HepG2 (cell line): Measurements from ENCODE around the gene NEUROD4. TPM values are rescaled to one million over a fixed set of nuclear protein-coding genes. Genes with fewer than 3 reads are reported as not detected.

Source experiments
- ATAC-seq: fragments of 200-7000 bp; cut with Tn5 transposase; 3 replicates; pipeline ENCODE4 v1.9.1; 2020; ENCODE audit warnings: mild to moderate bottlenecking, moderate library complexity
- BruUV-seq: library from RNA; stranded (reverse); fragments of 400-500 nt; replicated peaks from 2 replicates; lab custom pipeline; 2021; lab: Mats Ljungman, UMichigan
- CTCF ChIA-PET: fragments of 300-600 bp; formaldehyde crosslinking; extraction: SDS; loops from one replicate; lab custom pipeline; 2021; ENCODE audit warnings: low total read pairs, inconsistent platforms, low intra/inter-chr PET ratio; lab: Yijun Ruan, JAX
- POLR2A ChIA-PET: fragments of 350-600 bp; sonication (Branson Sonifier 250); formaldehyde crosslinking; loops from one replicate; lab custom pipeline; 2020; ENCODE audit warnings: antibody characterized with exemption, inconsistent platforms; lab: Yijun Ruan, JAX
- DNase-seq: peaks from one replicate; pipeline ENCODE4 v3.0.0-alpha.2; 2015; ENCODE audit warnings: low spot score
- FAIRE-seq: peaks from 3 replicates; lab custom pipeline; 2011; peaks lifted over from hg19 to GRCh38; lab: Jason Lieb, UNC
- H2AFZ ChIP-seq: one replicate; pipeline ENCODE4 v1.6.1; 2011; ENCODE audit warnings: low read length, inconsistent platforms
- H3K27ac ChIP-seq: fragments of 300-600 bp; 3 replicates; pipeline ENCODE4 v1.8.0; 2011; ENCODE audit warnings: mixed run types, mild to moderate bottlenecking, mixed read lengths, low read length, inconsistent platforms; ENCODE audit not compliant: insufficient read depth; ENCODE audit errors: extremely low read length
- H3K27me3 ChIP-seq, 2 experiments: fragments of 200-600 bp in 1 of 2; 2 replicates in 1 of 2; 3 replicates in 1 of 2; pipeline versions ENCODE4 v1.6.0 to v1.8.0; 2011; ENCODE audit warnings: low read length in 2 of 2, mild to moderate bottlenecking in 2 of 2, moderate library complexity in 2 of 2, inconsistent platforms in 1 of 2; ENCODE audit not compliant: insufficient read depth in 2 of 2, control insufficient read depth in 1 of 2
- H3K36me3 ChIP-seq, 2 experiments: fragments of 200-600 bp in 1 of 2; replicated peaks in 1 of 2; 2 replicates in 1 of 2; 3 replicates in 1 of 2; pipeline versions ENCODE4 v1.5.1 to v1.8.0; 2011; ENCODE audit warnings: low read length in 2 of 2, inconsistent platforms in 1 of 2; ENCODE audit not compliant: insufficient read depth in 2 of 2, control insufficient read depth in 1 of 2
- H3K4me1 ChIP-seq: 2 replicates; pipeline ENCODE4 v1.5.1; 2012; ENCODE audit warnings: low read length, inconsistent platforms; ENCODE audit not compliant: insufficient read depth
- H3K4me2 ChIP-seq: 2 replicates; pipeline ENCODE4 v1.6.0; 2011; ENCODE audit warnings: low read depth, low read length, inconsistent platforms
- H3K4me3 ChIP-seq, 3 experiments: fragments of 200-600 bp in 1 of 3; sonication (generic), shearing (Covaris generic) in 1 of 3; replicated peaks in 1 of 3; 2 replicates each; pipeline ENCODE4 v1.5.1; 2011 to 2016; ENCODE audit warnings: low read length in 3 of 3, inconsistent platforms in 2 of 3, low read depth in 2 of 3, mild to moderate bottlenecking in 2 of 3, control low read depth in 1 of 3, mixed read lengths in 1 of 3; ENCODE audit not compliant: insufficient read depth in 1 of 3
- H3K79me2 ChIP-seq: one replicate; pipeline ENCODE4 v1.6.1; 2011; ENCODE audit warnings: low read length, inconsistent platforms; ENCODE audit not compliant: insufficient read depth
- H3K9ac ChIP-seq: 2 replicates; pipeline ENCODE4 v1.6.0; 2011; ENCODE audit warnings: mild to moderate bottlenecking, low read depth, low read length, inconsistent platforms; ENCODE audit not compliant: insufficient read depth
- H3K9me3 ChIP-seq: 2 replicates; pipeline ENCODE4 v1.5.1; 2012; ENCODE audit warnings: mild to moderate bottlenecking, low read length
- H4K20me1 ChIP-seq: 2 replicates; pipeline ENCODE4 v1.6.0; 2011; ENCODE audit warnings: inconsistent platforms, mild to moderate bottlenecking, low read length, moderate library complexity; ENCODE audit not compliant: insufficient read depth
- IRF9 ChIP-seq: sonication (generic); formaldehyde crosslinking; IDR thresholded peaks from 2 replicates; pipeline ENCODE4 v1.8.0; 2022; ENCODE audit warnings: missing genetic modification reagents, mild to moderate bottlenecking, borderline replicate concordance
- NKX3-1 ChIP-seq: sonication (generic); formaldehyde crosslinking; IDR thresholded peaks from 2 replicates; pipeline ENCODE4 v1.5.0; 2020; ENCODE audit warnings: missing genetic modification reagents
- ONECUT2 ChIP-seq: sonication (generic); formaldehyde crosslinking; IDR thresholded peaks from 2 replicates; pipeline ENCODE4 v1.4.0; 2020; ENCODE audit warnings: missing genetic modification reagents
- POLR2G ChIP-seq: fragments of 200-400 bp; formaldehyde crosslinking; IDR thresholded peaks from 2 replicates; pipeline ENCODE4 v1.6.1; 2018; ENCODE audit warnings: mild to moderate bottlenecking, low read depth, low read length, moderate library complexity
- SAFB2 ChIP-seq: sonication (generic); formaldehyde crosslinking; IDR thresholded peaks from 2 replicates; pipeline ENCODE4 v1.5.1; 2020; ENCODE audit warnings: missing genetic modification reagents, low read depth, mild to moderate bottlenecking, borderline replicate concordance
- SALL1 ChIP-seq: sonication (generic); formaldehyde crosslinking; IDR thresholded peaks from 2 replicates; pipeline ENCODE4 v1.8.0; 2022; ENCODE audit warnings: mild to moderate bottlenecking, missing genetic modification reagents
- ZNF670 ChIP-seq: sonication (generic); formaldehyde crosslinking; IDR thresholded peaks from 2 replicates; pipeline ENCODE4 v1.8.0; 2022; ENCODE audit warnings: mild to moderate bottlenecking, missing genetic modification reagents, borderline replicate concordance
- WGBS: methylation state at CpG from one replicate; pipeline ENCODE4 v1.1.6; 2017; ENCODE audit warnings: low lambda C conversion rate; 5-methylcytosine and 5-hydroxymethylcytosine counted together
- in situ Hi-C: cut with HindIII; loops from 2 replicates; pipeline ENCODE4 v1.10.0; 2017; ENCODE audit warnings: low pct_unique_long_range_greater_than_20kb; ENCODE audit not compliant: extremely low pct_ligation_motif_present
- intact Hi-C: fragments of 100-400 bp; cut with micrococcal nuclease; formaldehyde crosslinking; loops from one replicate; pipeline ENCODE4 v1.10.0; 2022; ENCODE audit not compliant: unreplicated experiment
- polyA plus RNA-seq, 8 experiments: library from polyadenylated mRNA; depleted of rRNA in 3 of 8; stranded (reverse) in 7 of 8; unstranded in 1 of 8; fragments of >200 nt; fragmentation: Illumina TruSeq in 4 of 8; extraction: Trizol in 4 of 8; gene quantifications; 2 replicates each; pipeline versions ENCODE4 v1.2.1 to v1.2.3, GENCODE V29; 2011 to 2016; ENCODE audit warnings: low read depth in 4 of 8, missing spikeins in 1 of 8, mixed read lengths in 1 of 8; ENCODE audit not compliant: insufficient read depth in 1 of 8
- total RNA-seq, 5 experiments: library from RNA; depleted of rRNA; stranded (reverse); fragments of >200 nt; fragmentation: Illumina TruSeq; extraction: Trizol; gene quantifications; 2 replicates each; pipeline ENCODE4 v1.2.3, GENCODE V29; 2016; ENCODE audit warnings: low read depth in 1 of 5

The NEUROD4 gene
- total and polyA plus RNA-seq, 2 of the 13 experiments (the other 11 are each of a cell fraction or from before 2014, with no cell fraction given) = not detected

- TF ChIP-seq IRF9 (no peak), SAFB2 (no peak), ZNF670 (CRISPR knock-in tag) (no peak), ONECUT2 (CRISPR knock-in tag) (no peak), POLR2G (no peak)
These were observed 20.7 kb upstream of the NEUROD4 start (continued) for GRCh38 chr12:54998958-54999510.

GRCh38 chr12:55001198-55001868 is 18.4 kb upstream of the NEUROD4 start:
- intact Hi-C loops = no loop called here
- DNase-seq (no peak), ATAC-seq (no peak), FAIRE-seq (no peak)
- TF ChIP-seq NKX3-1 (CRISPR knock-in tag) = no peak
- no peak for TF ChIP-seq SALL1 (CRISPR knock-in tag)
- in situ Hi-C loops = no loop called here
- H3K79me2 ChIP-seq = no peaks in the 10 kb centered on the region
- no peak overlapping the region for H3K4me3 ChIP-seq
- H3K9ac ChIP-seq = no peak overlapping the region
- no peaks in the 10 kb centered on the region for H3K36me3 ChIP-seq
- no peaks in the 10 kb centered on the region for H4K20me1 ChIP-seq
- CTCF ChIA-PET = no interaction called here
- no TSS peak for BruUV-seq
- POLR2A ChIA-PET = no interaction called here
- no peaks in the 10 kb centered on the region for H3K9me3 ChIP-seq
- H3K27ac ChIP-seq = no peak overlapping the region
- H2AFZ ChIP-seq = no peak overlapping the region
- no peaks in the 10 kb centered on the region for H3K4me1 ChIP-seq
- no peak overlapping the region for H3K4me2 ChIP-seq
- peaks cover 0 to 21% of the 10 kb centered on the region in 2 experiments; a peak in 3 of 5 replicates for H3K27me3 ChIP-seq
- 3% methylated on average over 4 of the region's 4 CpGs for WGBS
